ENCODE measurements around the gene SPA17. TPM values are rescaled to one million over a fixed set of nuclear protein-coding genes. Genes with fewer than 3 reads are reported as not detected.

SPA17 gene
- total RNA-seq, 1 donor from 2014 or later, result 8.5 TPM

DNA sequence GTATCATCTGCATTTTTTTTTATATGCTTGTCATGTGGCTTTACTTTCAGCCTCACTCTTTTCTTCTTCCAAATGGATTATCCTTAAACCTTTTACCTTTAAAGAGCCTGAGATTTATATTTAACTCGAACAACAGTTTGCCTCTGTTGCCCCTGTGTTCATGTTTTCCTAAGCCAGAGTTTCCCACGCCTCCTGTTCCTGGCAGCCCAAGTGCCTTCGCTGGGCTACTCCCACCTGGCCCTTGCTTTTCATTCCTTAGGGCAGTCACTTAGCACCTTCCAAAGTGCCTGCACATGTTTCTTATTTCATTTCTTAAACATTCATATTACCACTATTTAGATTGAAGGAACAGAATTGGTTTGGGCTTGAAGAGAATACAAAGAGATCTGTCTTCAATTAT, 37.8 kb upstream of the SPA17 start:
- intact Hi-C loops (cut with DNase I), result no loop called here
- H3K9me3 ChIP-seq, result no peaks in the 10 kb centered on the region
- no peaks in the 10 kb centered on the region for H3K27me3 ChIP-seq (ENCODE audit: low read depth)
- H3K27ac ChIP-seq, result no peak overlapping the region
- H3K4me3 ChIP-seq, result no peak overlapping the region
- no peak for DNase-seq
- no peak for TF ChIP-seq CTCF (IDR thresholded peaks at IDR 0.05)
- H3K36me3 ChIP-seq, result peaks cover 96% of the 10 kb centered on the region
- H3K4me1 ChIP-seq, result no peaks in the 10 kb centered on the region
- ATAC-seq, result no peak

DNA sequence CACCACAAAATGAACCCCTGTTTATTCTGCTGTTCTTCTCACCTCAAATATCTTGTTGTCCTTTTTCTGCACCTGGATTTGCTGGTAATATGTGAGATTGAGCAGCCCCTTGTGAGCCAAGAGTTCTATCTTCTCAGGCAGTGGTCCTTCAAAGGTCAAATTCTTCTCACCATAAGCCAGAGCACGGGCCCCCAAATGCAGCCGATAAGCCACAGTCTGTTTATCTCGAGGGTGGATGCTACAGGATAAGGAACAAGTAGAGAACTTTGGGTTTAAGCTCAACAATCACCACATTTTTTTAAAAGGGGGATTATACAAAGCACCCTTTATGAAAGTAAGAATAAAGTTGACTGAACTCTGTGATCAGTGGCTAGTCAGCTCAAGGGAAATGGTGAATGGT, 35.2 kb upstream of the SPA17 start:
- Histone ChIP-seq H3K9me3 (no peaks in the 10 kb centered on the region), H3K4me1 (no peaks in the 10 kb centered on the region), H3K27me3 (ENCODE audit: low read depth) (no peaks in the 10 kb centered on the region), H3K4me3 (no peak overlapping the region), H3K27ac (no peak overlapping the region), H3K36me3 (peaks cover 70% of the 10 kb centered on the region)
- no peak for TF ChIP-seq CTCF (IDR thresholded peaks at IDR 0.05)
- DNase-seq, result no peak
- intact Hi-C loops (cut with DNase I), result no loop called here
- ATAC-seq, result no peak

- DNase-seq (no peak), ATAC-seq (no peak)
- TF ChIP-seq CTCF (IDR thresholded peaks at IDR 0.05), result no peak
- Histone ChIP-seq H3K36me3 (peaks cover 63% of the 10 kb centered on the region), H3K4me1 (peaks cover 2% of the 10 kb centered on the region), H3K27me3 (ENCODE audit: low read depth) (no peaks in the 10 kb centered on the region), H3K4me3 (no peak overlapping the region), H3K27ac (no peak overlapping the region), H3K9me3 (no peaks in the 10 kb centered on the region)
- intact Hi-C loops (cut with DNase I), result no loop called here
Observed at GRCh38 chr11:124639186-124639585, 34.5 kb upstream of the SPA17 start.

- Histone ChIP-seq H3K9me3 (no peaks in the 10 kb centered on the region), H3K4me3 (no peak overlapping the region), H3K36me3 (peaks cover 48% of the 10 kb centered on the region), H3K27me3 (ENCODE audit: low read depth) (no peaks in the 10 kb centered on the region), H3K27ac (no peak overlapping the region), H3K4me1 (peaks cover 7% of the 10 kb centered on the region)
- no peak for ATAC-seq
- no peak for DNase-seq
- intact Hi-C loops (cut with DNase I), result no loop called here
- TF ChIP-seq CTCF (IDR thresholded peaks at IDR 0.05), result no peak
Observed at GRCh38 chr11:124640666-124641065, 33.0 kb upstream of the SPA17 start.

DNA sequence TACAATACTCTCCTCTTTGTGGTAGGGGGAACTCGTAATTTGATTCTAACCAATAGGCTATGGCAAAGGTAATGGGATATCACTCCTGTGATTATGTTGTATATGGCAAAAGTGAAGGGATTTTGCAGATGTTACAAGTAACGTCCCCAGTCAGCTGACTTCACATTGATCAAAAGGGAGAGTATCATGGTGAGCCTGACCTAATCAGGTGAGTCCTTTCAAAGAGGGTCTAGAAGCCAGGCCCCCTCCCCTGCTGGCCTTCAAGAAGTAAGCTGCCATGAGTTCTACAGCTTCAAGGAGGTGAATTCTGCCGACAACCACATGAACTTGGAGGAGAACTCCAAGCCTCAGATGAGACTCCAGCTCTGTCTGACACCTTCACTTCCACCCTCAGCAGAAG, 31.1 kb upstream of the SPA17 start:
- intact Hi-C loops (cut with DNase I), result no loop called here
- TF ChIP-seq CTCF (IDR thresholded peaks at IDR 0.05), result no peak
- no peak for ATAC-seq

More for the DNA sequence above, 31.1 kb upstream of the SPA17 start:
- peaks cover 7% of the 10 kb centered on the region for H3K4me1 ChIP-seq
- H3K4me3 ChIP-seq, result no peak overlapping the region
- DNase-seq, result no peak
- peaks cover 34% of the 10 kb centered on the region for H3K36me3 ChIP-seq
- H3K27me3 ChIP-seq (ENCODE audit: low read depth), result no peaks in the 10 kb centered on the region
- no peak overlapping the region for H3K27ac ChIP-seq
- no peaks in the 10 kb centered on the region for H3K9me3 ChIP-seq
